GM19023 (cell line): ENCODE results near the gene SHLD1.
"Not testable (repeated sequence)": the region's sequence is repeated elsewhere in the genome, so short reads cannot be mapped to it uniquely, and the experiment has no call there.

ENCODE experiments used
- ATAC-seq: cut with Tn5 transposase; IDR thresholded peaks from one replicate; pipeline ENCODE4 v1.9.1; 2021; ENCODE audit warnings: mild to moderate bottlenecking, moderate library complexity; ENCODE audit not compliant: unreplicated experiment

SHLD1 gene

DNA sequence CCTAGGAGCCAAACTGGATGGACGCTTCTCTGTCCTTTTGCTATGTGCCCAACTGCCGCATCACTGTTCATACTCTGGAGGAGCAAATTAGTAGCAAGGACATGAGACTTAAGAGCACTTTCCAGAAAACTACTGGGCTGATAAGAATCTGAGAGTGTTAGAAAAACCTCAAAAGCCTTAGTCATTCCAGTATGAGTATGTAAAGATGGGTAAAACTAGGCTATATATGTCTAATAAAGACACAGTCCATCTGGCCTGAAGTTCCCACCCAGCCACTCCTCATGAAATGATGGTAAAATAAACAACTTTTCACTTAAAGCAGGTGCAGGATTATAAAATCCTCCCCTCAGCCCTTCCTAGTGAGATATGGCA lies 30.6 kb downstream of the SHLD1 start:
- ATAC-seq: no peak

GRCh38 chr20:5781367-5781766 lies 31.2 kb downstream of the SHLD1 start:
- ATAC-seq: not testable (repeated sequence)

GRCh38 chr20:5781798-5782750 lies 31.9 kb downstream of the SHLD1 start:
- ATAC-seq: no peak

- no peak for ATAC-seq
These were observed 34.5 kb downstream of the SHLD1 start for GRCh38 chr20:5784735-5785134.

DNA sequence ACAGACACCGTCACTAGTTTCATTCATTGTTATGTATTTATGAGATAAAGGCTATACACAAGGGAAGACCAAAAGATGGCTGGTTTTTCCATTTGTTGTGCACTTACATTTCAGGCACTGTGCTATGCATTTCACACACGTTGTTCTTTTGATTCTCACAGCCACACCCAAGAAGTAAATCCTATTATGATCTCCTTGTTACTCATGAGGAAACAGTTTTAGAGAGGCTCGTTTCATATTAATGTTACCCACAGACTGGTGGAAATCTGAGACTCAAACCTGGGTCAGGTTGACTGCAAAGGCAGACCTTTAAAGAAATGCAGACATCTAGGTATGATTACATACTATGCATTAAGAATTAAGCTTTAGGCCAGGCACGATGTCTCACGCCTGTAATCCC lies 34.9 kb downstream of the SHLD1 start:
- no peak for ATAC-seq

DNA sequence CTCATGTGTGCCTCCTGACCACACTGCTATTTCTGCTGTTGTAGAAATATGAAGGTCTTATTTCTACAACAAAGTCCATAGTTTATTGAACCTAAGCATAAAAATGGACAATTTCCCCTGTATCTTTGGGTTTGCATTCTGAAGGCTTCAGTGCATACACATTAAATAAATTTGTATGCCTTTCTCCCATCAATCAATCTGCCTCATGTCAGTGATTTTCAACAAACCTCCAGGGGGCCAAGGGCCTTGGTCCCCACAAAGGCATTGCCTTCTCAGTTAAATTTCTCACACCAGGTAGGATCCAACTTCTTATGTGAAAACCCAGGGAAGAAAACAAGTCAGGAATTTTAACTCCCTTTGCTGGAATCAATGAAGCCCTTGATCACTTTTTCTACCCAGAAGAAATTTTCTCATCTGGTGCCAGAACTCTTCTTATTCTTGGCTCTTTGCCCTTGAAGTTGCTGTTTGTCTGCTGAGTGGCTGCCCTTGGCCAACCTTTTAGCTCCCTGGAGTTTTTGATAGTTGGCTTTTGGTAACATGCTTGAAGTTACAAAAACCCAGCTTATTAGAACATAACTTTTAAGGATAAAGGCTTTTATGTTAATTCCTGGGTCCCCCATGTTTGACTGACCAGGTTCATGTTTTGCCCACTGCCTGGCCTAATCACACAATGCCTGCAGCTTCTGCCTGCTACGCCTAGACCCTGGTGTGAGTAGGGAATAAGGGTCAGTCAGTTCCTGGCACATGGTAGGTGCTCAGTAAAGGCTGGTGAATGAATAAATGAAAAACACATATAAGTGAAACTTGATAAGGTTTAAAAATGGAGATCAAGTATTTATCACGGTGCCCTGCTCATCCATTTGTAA lies 37.0 kb downstream of the SHLD1 start:
- no peak for ATAC-seq

- no peak for ATAC-seq
These were observed 37.6 kb downstream of the SHLD1 start for GRCh38 chr20:5787796-5788165.

DNA sequence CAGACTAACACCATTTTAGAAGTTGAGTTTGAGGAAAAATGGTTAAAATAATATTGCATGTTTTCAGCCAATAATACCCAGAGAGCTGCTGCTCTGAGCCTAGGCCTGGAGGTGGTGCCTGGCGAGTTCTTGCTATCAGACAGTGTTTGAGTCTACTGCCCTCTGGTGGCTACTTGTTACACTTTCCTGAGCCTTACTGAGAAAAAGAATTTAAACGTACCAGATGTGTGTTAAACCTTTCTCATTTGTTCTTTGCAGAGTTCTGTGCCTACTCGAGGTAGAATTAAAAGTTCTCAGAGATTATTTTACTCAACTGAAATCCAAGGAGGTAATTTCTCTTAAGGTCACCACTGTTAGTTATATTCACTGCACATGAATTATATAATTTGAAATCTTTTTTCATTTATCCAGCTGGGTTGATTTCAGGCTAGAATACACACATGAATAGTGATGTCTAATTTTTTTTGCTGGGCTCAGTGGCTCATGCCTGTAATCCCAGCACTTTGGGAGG lies 38.2 kb downstream of the SHLD1 start:
- peak; percentile 72 for ATAC-seq

DNA sequence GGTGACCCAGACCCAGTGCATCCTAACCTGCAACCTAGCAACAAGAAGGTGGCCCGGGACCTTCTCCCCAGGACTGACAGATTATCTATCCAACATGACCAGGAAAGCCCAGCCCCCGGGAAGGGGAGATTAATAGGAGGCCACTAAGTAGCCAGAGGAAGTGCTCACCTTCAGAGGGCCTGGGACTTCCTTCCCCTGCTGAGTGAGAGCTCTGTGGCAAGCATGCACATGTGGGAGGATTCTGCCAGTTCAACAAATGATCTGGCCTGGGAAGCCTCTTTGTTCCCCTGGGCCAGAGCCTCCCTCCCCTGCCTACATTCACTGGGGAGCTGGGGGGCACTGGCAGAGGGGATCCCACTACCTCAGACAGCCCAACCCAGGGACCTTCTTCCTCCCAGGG lies 39.6 kb downstream of the SHLD1 start:
- ATAC-seq: no peak

GRCh38 chr20:5793916-5794315 lies 43.7 kb downstream of the SHLD1 start:
- ATAC-seq: no peak

GRCh38 chr20:5796331-5797040 lies 46.3 kb downstream of the SHLD1 start:
- no peak for ATAC-seq

DNA sequence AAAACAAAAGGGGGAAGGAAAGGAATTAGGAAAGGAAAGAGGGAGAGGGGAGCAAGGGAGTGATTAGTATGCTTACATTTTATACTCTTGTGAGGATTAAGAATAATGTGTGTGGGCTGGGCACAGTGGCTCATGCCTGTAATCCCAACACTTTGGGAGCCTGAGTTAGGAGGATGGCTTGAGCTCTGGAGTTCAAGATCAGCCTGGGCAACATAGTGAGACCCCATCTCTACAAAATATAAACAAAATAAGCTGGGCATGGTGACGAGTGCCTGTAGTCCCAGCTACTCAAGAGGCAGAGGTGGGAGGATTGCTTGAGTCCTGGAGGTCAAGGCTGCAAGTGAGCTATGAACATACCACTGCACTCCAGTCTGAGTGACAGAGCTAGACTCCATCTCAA lies 47.0 kb downstream of the SHLD1 start:
- no peak for ATAC-seq

DNA sequence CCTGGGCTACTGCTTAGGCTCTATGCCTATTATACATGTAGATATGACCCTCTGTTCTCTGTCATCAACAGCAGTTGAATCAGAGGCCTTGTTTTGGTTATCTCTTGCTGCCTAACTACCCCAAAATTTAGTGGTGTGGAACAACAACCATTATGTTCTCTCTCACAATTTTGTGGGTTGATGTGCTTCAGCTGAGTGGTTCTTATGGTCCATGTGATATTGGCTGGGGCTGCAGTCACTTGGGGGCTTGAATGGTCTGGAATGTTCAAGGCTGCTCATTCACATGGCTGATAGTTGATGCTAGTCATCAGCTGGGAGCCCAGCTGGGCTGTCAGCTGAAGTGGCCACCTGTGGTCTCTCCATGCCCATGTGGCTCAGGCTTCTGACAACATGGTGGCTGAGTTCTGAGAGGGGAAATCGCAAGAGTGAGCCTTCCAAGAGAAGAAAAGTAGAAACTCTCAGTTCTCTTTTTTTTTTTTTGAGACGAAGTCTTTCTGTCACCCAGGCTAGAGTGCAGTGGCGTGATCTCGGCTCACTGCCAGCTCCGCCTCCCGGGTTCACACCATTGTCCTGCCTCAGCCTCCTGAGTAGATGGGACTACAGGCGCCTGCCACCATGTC lies 47.8 kb downstream of the SHLD1 start:
- ATAC-seq: peak; percentile 91

DNA sequence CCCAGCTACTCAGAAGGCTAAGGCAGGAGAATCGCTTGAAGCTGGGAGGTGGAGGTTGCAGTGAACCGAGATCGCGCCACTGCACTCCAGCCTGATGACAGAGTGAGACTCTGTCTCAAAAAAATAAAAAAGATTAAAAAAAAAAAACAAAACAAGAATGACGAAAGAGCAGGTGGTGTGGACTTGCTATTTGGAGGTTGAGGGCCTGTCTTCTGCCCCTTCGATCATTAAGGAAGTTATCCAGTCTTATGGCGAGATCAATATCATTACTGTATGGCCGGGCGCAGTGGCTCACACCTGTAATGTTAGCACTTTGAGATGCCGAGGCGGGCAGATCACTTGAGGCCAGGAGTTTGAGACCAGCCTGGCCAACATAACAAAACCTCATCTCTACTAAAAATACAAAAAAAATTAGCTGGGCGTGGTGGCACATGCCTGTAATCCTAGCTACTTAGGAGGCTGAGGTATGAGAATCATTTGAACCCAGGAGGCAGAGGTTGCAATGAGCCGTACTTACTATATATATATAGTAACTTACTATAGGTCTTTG lies 53.6 kb downstream of the SHLD1 start:
- not testable (repeated sequence) for ATAC-seq

- no peak for ATAC-seq
These were observed 56.5 kb downstream of the SHLD1 start for GRCh38 chr20:5806457-5807263.

- ATAC-seq: no peak
These were observed 57.2 kb downstream of the SHLD1 start for GRCh38 chr20:5807431-5807830.

GRCh38 chr20:5808901-5809300 lies 58.7 kb downstream of the SHLD1 start:
- no peak for ATAC-seq

- ATAC-seq: no peak
These were observed 59.3 kb downstream of the SHLD1 start for GRCh38 chr20:5809495-5809894.

DNA sequence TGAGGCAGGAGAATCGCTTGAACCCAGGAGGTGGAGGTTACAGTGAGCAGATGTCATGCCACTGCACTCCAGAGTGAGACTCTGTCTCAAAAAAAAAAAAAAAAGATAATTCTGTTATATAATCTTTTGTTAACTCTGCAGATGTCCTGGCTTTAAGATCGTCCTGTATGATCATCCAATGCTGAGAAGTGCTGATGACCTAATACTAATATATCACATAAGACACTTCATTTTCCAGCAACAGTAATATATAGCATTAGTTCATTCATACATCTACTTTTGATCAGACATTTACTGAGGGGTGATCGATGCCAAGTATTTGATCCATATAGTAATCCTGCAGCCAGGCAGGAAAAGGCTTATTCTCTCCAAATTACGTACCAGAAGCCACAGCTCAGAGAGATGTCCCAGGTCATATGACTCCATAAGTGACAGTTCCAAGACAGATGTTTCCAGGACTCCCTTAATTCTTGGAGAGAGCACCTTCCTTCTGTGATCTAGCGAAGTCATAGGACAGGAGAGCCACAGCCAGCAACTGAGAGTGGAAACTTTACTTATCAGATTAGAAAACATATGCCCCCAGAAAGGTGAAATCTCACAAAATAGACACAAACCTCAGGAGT lies 60.7 kb downstream of the SHLD1 start:
- no peak for ATAC-seq
